GM12878 (cell line): ENCODE results near the gene SHOC1. TPM values are rescaled to one million over a fixed set of nuclear protein-coding genes. Genes with fewer than 3 reads are reported as not detected.

Experiments
- ATAC-seq: fragments of 200-7000 bp; cut with Tn5 transposase; 3 replicates; pipeline ENCODE4 v1.9.1; 2020; ENCODE audit warnings: mild to moderate bottlenecking, moderate library complexity
- BruUV-seq: library from RNA; stranded (reverse); fragments of 400-500 nt; replicated peaks from 2 replicates; lab custom pipeline; 2021; lab: Mats Ljungman, UMichigan
- CTCF ChIA-PET: fragments of 300-600 bp; sonication (Branson Sonifier 250); formaldehyde crosslinking; extraction: SDS; loops from one replicate; lab custom pipeline; 2021; ENCODE audit warnings: inconsistent platforms; lab: Yijun Ruan, JAX
- POLR2A ChIA-PET: fragments of 350-600 bp; formaldehyde crosslinking; extraction: SDS; loops from one replicate; lab custom pipeline; 2021; ENCODE audit warnings: inconsistent platforms; lab: Charles Lee
- RAD21 ChIA-PET: fragments of 300-600 bp; sonication (Branson Sonifier 250); formaldehyde crosslinking; loops from one replicate; lab custom pipeline; 2023; ENCODE audit warnings: antibody characterized with exemption; ENCODE audit not compliant: unreplicated experiment; lab: Charles Lee
- SMC1A ChIA-PET: fragments of 300-600 bp; sonication (Branson Sonifier 250); formaldehyde crosslinking; loops from one replicate; lab custom pipeline; 2023; ENCODE audit not compliant: unreplicated experiment, uncharacterized antibody; lab: Charles Lee
- DNase-seq: peaks from one replicate; pipeline ENCODE4 v3.0.0-alpha.2; 2011; ENCODE audit warnings: low read depth, low spot score
- FAIRE-seq: peaks from 3 replicates; lab custom pipeline; 2011; peaks lifted over from hg19 to GRCh38; lab: Jason Lieb, UNC
- H2AFZ ChIP-seq: 2 replicates; pipeline ENCODE4 v1.6.0; 2011; ENCODE audit warnings: low read depth, low read length, control low read depth; ENCODE audit not compliant: control insufficient read depth
- H3K27ac ChIP-seq: 2 replicates; pipeline ENCODE4 v1.5.1; 2011; ENCODE audit warnings: control low read depth; ENCODE audit not compliant: control insufficient read depth, insufficient read depth
- H3K27me3 ChIP-seq, 2 experiments: replicated peaks in 1 of 2; 2 replicates each; pipeline versions ENCODE4 v1.6.0 to v1.6.1; 2011; ENCODE audit warnings: low read length in 1 of 2; ENCODE audit not compliant: control insufficient read depth in 2 of 2, insufficient read depth in 2 of 2
- H3K36me3 ChIP-seq, 2 experiments: 2 replicates each; pipeline ENCODE4 v1.5.1; 2011; ENCODE audit warnings: low read length in 1 of 2; ENCODE audit not compliant: control insufficient read depth in 2 of 2, insufficient read depth in 2 of 2
- H3K4me1 ChIP-seq: 2 replicates; pipeline ENCODE4 v1.6.1; 2011; ENCODE audit warnings: mild to moderate bottlenecking, low read length, moderate library complexity, mixed read lengths; ENCODE audit not compliant: control insufficient read depth, insufficient read depth
- H3K4me2 ChIP-seq: 2 replicates; pipeline ENCODE4 v1.6.0; 2011; ENCODE audit warnings: control low read depth; ENCODE audit not compliant: control insufficient read depth, insufficient read depth
- H3K4me3 ChIP-seq: fragments of 200-600 bp; sonication (generic); 2 replicates; pipeline ENCODE4 v1.5.1; 2016
- H3K79me2 ChIP-seq: 2 replicates; pipeline ENCODE4 v1.6.0; 2011; ENCODE audit warnings: low read length; ENCODE audit not compliant: control insufficient read depth, insufficient read depth
- H3K9ac ChIP-seq: 2 replicates; pipeline ENCODE4 v1.8.0; 2011; ENCODE audit warnings: low read length, control low read depth, mixed read lengths; ENCODE audit not compliant: control insufficient read depth, insufficient read depth
- H3K9me3 ChIP-seq: replicated peaks from 3 replicates; pipeline ENCODE4 v1.5.1; 2011; ENCODE audit warnings: mild to moderate bottlenecking, low read length; ENCODE audit not compliant: control insufficient read depth, insufficient read depth
- H4K20me1 ChIP-seq: 2 replicates; pipeline ENCODE4 v1.6.0; 2011; ENCODE audit not compliant: control insufficient read depth, insufficient read depth
- ATF7 ChIP-seq: fragments of 450-650 bp; IDR thresholded peaks from 2 replicates; pipeline ENCODE4 v1.6.1; 2016; ENCODE audit warnings: low read depth, mild to moderate bottlenecking
- CBFB ChIP-seq: IDR thresholded peaks from 2 replicates; pipeline ENCODE4 v1.6.1; 2016; ENCODE audit warnings: antibody characterized with exemption, low read depth
- EP300 ChIP-seq, 2 experiments: fragments of 150-350 bp in 1 of 2; IDR thresholded peaks; 2 replicates each; pipeline ENCODE4 v1.6.1; 2011 to 2012; ENCODE audit warnings: low read depth in 2 of 2, low read length in 2 of 2, borderline replicate concordance in 1 of 2, improper control_type of control experiment in 1 of 2, inconsistent platforms in 1 of 2; ENCODE audit not compliant: control insufficient read depth in 1 of 2
- EZH2 ChIP-seq: IDR thresholded peaks from 2 replicates; pipeline ENCODE4 v1.6.1; 2012; ENCODE audit warnings: low read depth, mild to moderate bottlenecking, control low read depth, inconsistent platforms, low read length, borderline replicate concordance; ENCODE audit not compliant: control insufficient read depth
- NR2C2 ChIP-seq: IDR thresholded peaks from 2 replicates; pipeline ENCODE4 v1.6.1; 2011; ENCODE audit warnings: borderline replicate concordance, low read depth; ENCODE audit not compliant: control insufficient read depth, insufficient read length
- RAD21 ChIP-seq: IDR thresholded peaks from 2 replicates; pipeline ENCODE4 v1.6.1; 2011; ENCODE audit warnings: mild to moderate bottlenecking, low read depth, low read length, moderate library complexity; ENCODE audit not compliant: insufficient read depth
- RUNX3 ChIP-seq: IDR thresholded peaks from 2 replicates; pipeline ENCODE4 v1.6.1; 2012; ENCODE audit warnings: low read length, inconsistent platforms
- TARDBP ChIP-seq: IDR thresholded peaks from 2 replicates; pipeline ENCODE4 v1.6.1; 2016; ENCODE audit warnings: borderline replicate concordance
- TBL1XR1 ChIP-seq: IDR thresholded peaks from 2 replicates; pipeline ENCODE4 v1.6.1; 2012; ENCODE audit warnings: low read depth, low read length, improper control_type of control experiment
- WGBS: methylation state at CpG from one replicate; pipeline ENCODE4 v1.1.6; 2016; ENCODE audit warnings: low lambda C conversion rate; ENCODE audit not compliant: insufficient replicate concordance, insufficient coverage; ENCODE audit errors: missing lambda C conversion rate; 5-methylcytosine and 5-hydroxymethylcytosine counted together
- in situ Hi-C: fragments of 300-500 bp; cut with MboI; formaldehyde crosslinking; loops from 9 replicates; pipeline ENCODE4 v1.14.3; 2018; ENCODE audit warnings: mixed read lengths
- intact Hi-C: fragments of 100-400 bp; cut with micrococcal nuclease; formaldehyde crosslinking; loops from one replicate; pipeline ENCODE4 v1.14.2; 2022; ENCODE audit not compliant: unreplicated experiment
- polyA plus RNA-seq, 11 experiments: library from polyadenylated mRNA; depleted of rRNA in 4 of 11; unstranded in 6 of 11; stranded (reverse) in 5 of 11; fragments of >200 nt; fragmentation: Nextera tagmentation in 4 of 11; fragmentation: Illumina TruSeq in 1 of 11; extraction: Ambion mirVana in 4 of 11; extraction: Trizol in 1 of 11; gene quantifications; 1 replicate in 1 of 11; 2 replicates in 10 of 11; pipeline versions ENCODE4 v1.2.1 to v1.2.3, GENCODE V29; 2011 to 2016; ENCODE audit warnings: inconsistent platforms in 2 of 11, missing spikeins in 2 of 11, low read depth in 1 of 11
- total RNA-seq, 4 experiments: library from RNA; depleted of rRNA in 3 of 4; stranded (reverse); fragments of >200 nt in 3 of 4; fragmentation: Illumina TruSeq in 1 of 4; extraction: Trizol in 1 of 4; gene quantifications; 2 replicates each; pipeline versions ENCODE4 v1.2.1 to v1.2.3, GENCODE V29; 2013 to 2021
- TF ChIP-seq, protein P1 (sequence below): fragments of 450-650 bp; IDR thresholded peaks from 2 replicates; pipeline ENCODE4 v1.6.1; 2018; ENCODE audit warnings: borderline replicate concordance, mild to moderate bottlenecking; ENCODE audit not compliant: partially characterized antibody
- TF ChIP-seq, protein P2 (sequence below): fragments of 150-350 bp; IDR thresholded peaks from 2 replicates; pipeline ENCODE4 v1.6.1; 2014; ENCODE audit warnings: mild to moderate bottlenecking, low read depth, low read length
- TF ChIP-seq, protein P3 (sequence below): IDR thresholded peaks from 2 replicates; pipeline ENCODE4 v1.6.1; 2011; ENCODE audit warnings: low read depth, low read length, improper control_type of control experiment, borderline replicate concordance
- TF ChIP-seq, protein P4 (sequence below): fragments of 450-650 bp; IDR thresholded peaks from 2 replicates; pipeline ENCODE4 v1.6.1; 2017; ENCODE audit warnings: mild to moderate bottlenecking, low read depth, inconsistent platforms; ENCODE audit not compliant: poor library complexity, severe bottlenecking
- TF ChIP-seq, protein P5 (sequence below): fragments of 450-650 bp; conservative IDR thresholded peaks from 2 replicates; pipeline ENCODE4 v1.6.1; 2017; ENCODE audit warnings: mild to moderate bottlenecking, moderate library complexity

SHOC1 gene
- total and polyA plus RNA-seq, 10 of the 15 experiments (the other 5 are each of a cell fraction or from before 2014, with no cell fraction given) = under 0.01 to 0.11 (median 0.04) TPM; not detected in 3

DNA sequence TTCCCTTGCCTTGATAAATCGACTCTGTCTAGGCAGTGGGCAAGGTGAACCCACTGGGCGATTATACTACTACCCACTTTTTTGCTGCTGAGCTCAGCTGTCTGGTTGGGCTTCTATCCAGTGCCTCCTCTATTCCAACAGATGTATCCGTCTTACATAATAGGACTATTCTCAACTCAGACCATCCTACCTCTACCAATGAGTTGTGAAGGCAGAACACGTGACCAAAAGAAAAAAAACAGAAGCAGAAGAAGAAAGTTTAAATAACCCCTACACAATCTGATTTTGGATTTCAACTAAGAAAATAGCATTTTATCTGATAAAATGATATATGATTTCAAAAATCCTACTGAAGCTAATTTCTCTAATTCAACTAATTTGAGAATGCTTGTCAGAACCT is 16.2 kb upstream of the SHOC1 start:
- no peak for ATAC-seq
- Histone ChIP-seq H3K27me3 (no peaks in the 10 kb centered on the region), H2AFZ (no peak overlapping the region), H3K4me3 (no peak overlapping the region), H3K4me2 (no peak overlapping the region), H4K20me1 (no peaks in the 10 kb centered on the region), H3K9ac (no peak overlapping the region), H3K79me2 (no peaks in the 10 kb centered on the region), H3K27ac (no peak overlapping the region), H3K4me1 (no peaks in the 10 kb centered on the region), H3K36me3 (no peaks in the 10 kb centered on the region), H3K9me3 (no peaks in the 10 kb centered on the region)
- RAD21 ChIA-PET = no interaction called here
- CTCF ChIA-PET = no interaction called here
- SMC1A ChIA-PET = interaction anchor here (0.6 to 1.6 kb wide), 3 partner anchors 151 to 390 kb away, joined by 3 read pairs; no protein-coding TSS in a partner anchor
- FAIRE-seq = no peak
- WGBS = 61% methylated on average over 4 of the region's 4 CpGs
- in situ Hi-C loops = no loop called here
- POLR2A ChIA-PET = no interaction called here
- BruUV-seq = no TSS peak
- intact Hi-C loops = no loop called here
- DNase-seq = no peak
- TF ChIP-seq RAD21 = no peak
- TF ChIP-seq, protein P1, sequence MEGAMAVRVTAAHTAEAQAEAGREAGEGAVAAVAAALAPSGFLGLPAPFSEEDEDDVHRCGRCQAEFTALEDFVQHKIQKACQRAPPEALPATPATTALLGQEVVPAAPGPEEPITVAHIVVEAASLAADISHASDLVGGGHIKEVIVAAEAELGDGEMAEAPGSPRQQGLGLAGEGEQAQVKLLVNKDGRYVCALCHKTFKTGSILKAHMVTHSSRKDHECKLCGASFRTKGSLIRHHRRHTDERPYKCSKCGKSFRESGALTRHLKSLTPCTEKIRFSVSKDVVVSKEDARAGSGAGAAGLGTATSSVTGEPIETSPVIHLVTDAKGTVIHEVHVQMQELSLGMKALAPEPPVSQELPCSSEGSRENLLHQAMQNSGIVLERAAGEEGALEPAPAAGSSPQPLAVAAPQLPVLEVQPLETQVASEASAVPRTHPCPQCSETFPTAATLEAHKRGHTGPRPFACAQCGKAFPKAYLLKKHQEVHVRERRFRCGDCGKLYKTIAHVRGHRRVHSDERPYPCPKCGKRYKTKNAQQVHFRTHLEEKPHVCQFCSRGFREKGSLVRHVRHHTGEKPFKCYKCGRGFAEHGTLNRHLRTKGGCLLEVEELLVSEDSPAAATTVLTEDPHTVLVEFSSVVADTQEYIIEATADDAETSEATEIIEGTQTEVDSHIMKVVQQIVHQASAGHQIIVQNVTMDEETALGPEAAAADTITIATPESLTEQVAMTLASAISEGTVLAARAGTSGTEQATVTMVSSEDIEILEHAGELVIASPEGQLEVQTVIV = no peak
- no peak for TF ChIP-seq TBL1XR1
- TF ChIP-seq TARDBP = no peak
- TF ChIP-seq ATF7 = no peak
- TF ChIP-seq RUNX3 = no peak
- TF ChIP-seq, protein P2, sequence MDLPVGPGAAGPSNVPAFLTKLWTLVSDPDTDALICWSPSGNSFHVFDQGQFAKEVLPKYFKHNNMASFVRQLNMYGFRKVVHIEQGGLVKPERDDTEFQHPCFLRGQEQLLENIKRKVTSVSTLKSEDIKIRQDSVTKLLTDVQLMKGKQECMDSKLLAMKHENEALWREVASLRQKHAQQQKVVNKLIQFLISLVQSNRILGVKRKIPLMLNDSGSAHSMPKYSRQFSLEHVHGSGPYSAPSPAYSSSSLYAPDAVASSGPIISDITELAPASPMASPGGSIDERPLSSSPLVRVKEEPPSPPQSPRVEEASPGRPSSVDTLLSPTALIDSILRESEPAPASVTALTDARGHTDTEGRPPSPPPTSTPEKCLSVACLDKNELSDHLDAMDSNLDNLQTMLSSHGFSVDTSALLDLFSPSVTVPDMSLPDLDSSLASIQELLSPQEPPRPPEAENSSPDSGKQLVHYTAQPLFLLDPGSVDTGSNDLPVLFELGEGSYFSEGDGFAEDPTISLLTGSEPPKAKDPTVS = no peak
- TF ChIP-seq, protein P3, sequence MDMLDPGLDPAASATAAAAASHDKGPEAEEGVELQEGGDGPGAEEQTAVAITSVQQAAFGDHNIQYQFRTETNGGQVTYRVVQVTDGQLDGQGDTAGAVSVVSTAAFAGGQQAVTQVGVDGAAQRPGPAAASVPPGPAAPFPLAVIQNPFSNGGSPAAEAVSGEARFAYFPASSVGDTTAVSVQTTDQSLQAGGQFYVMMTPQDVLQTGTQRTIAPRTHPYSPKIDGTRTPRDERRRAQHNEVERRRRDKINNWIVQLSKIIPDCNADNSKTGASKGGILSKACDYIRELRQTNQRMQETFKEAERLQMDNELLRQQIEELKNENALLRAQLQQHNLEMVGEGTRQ = no peak
- TF ChIP-seq EZH2 = no peak
- TF ChIP-seq, protein P4, sequence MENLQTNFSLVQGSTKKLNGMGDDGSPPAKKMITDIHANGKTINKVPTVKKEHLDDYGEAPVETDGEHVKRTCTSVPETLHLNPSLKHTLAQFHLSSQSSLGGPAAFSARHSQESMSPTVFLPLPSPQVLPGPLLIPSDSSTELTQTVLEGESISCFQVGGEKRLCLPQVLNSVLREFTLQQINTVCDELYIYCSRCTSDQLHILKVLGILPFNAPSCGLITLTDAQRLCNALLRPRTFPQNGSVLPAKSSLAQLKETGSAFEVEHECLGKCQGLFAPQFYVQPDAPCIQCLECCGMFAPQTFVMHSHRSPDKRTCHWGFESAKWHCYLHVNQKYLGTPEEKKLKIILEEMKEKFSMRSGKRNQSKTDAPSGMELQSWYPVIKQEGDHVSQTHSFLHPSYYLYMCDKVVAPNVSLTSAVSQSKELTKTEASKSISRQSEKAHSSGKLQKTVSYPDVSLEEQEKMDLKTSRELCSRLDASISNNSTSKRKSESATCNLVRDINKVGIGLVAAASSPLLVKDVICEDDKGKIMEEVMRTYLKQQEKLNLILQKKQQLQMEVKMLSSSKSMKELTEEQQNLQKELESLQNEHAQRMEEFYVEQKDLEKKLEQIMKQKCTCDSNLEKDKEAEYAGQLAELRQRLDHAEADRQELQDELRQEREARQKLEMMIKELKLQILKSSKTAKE = no peak
- TF ChIP-seq CBFB = no peak
- no peak for TF ChIP-seq NR2C2
- TF ChIP-seq, protein P5, sequence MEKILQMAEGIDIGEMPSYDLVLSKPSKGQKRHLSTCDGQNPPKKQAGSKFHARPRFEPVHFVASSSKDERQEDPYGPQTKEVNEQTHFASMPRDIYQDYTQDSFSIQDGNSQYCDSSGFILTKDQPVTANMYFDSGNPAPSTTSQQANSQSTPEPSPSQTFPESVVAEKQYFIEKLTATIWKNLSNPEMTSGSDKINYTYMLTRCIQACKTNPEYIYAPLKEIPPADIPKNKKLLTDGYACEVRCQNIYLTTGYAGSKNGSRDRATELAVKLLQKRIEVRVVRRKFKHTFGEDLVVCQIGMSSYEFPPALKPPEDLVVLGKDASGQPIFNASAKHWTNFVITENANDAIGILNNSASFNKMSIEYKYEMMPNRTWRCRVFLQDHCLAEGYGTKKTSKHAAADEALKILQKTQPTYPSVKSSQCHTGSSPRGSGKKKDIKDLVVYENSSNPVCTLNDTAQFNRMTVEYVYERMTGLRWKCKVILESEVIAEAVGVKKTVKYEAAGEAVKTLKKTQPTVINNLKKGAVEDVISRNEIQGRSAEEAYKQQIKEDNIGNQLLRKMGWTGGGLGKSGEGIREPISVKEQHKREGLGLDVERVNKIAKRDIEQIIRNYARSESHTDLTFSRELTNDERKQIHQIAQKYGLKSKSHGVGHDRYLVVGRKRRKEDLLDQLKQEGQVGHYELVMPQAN = no peak
- no peak for TF ChIP-seq EP300 (IDR thresholded peaks at IDR 0.05; ENCODE audit: borderline replicate concordance in 1 of 2, control insufficient read depth in 1 of 2, low read depth in 2 of 2, low read length in 2 of 2)
